Measurements from ENCODE around the gene GOSR2. TPM values are rescaled to one million over a fixed set of nuclear protein-coding genes. Genes with fewer than 3 reads are reported as not detected.

Gene GOSR2
- total and polyA plus RNA-seq, 9 of the 15 experiments (the other 6 are each of a cell fraction or from before 2014, with no cell fraction given): 32.7 to 96.3 (median 48.9) TPM

GRCh38 chr17:46922804-46923635 is at the start of gene GOSR2 (continued):
- TF ChIP-seq AFF1 (IDR thresholded peaks at IDR 0.05; ENCODE audit: low read depth in 1 of 2, partially characterized antibody in 2 of 2): peak; percentile 20 to 76
- no peak for TF ChIP-seq ZBTB34 (CRISPR knock-in tag; IDR thresholded peaks at IDR 0.05)
- no peak for TF ChIP-seq HMG20B (CRISPR knock-in tag; IDR thresholded peaks at IDR 0.05)
- no peak for TF ChIP-seq ZNF124 (CRISPR knock-in tag; IDR thresholded peaks at IDR 0.05)
- TF ChIP-seq CTCF (IDR thresholded peaks at IDR 0.05 in 2 of 3, conservative IDR thresholded peaks at IDR 0.05 in 1 of 3; ENCODE audit: insufficient read depth in 2 of 3, low read depth in 1 of 3, low read length in 3 of 3): peak in 1 of 3 experiments; percentile 2; a peak in 1 of 6 replicates
- peak; percentile 84; the same call in 1 of the 2 replicates for TF ChIP-seq ATF6 (CRISPR knock-in tag; IDR thresholded peaks at IDR 0.05)
- TF ChIP-seq SUPT5H (IDR thresholded peaks at IDR 0.05): peak; percentile 98
- no peak; the same call in 1 of the 2 replicates for TF ChIP-seq RNF2 (IDR thresholded peaks at IDR 0.05)
- TF ChIP-seq TRIM25 (IDR thresholded peaks at IDR 0.05; ENCODE audit: borderline replicate concordance): no peak
- no peak for TF ChIP-seq CGGBP1 (CRISPR knock-in tag; IDR thresholded peaks at IDR 0.05)
- TF ChIP-seq DIDO1 (tag; IDR thresholded peaks at IDR 0.05; ENCODE audit: low read depth): peak; percentile 81
- no peak for TF ChIP-seq RBM25 (IDR thresholded peaks at IDR 0.05; ENCODE audit: low read depth, low read length, severe bottlenecking)
- no peak for TF ChIP-seq TCF15 (CRISPR knock-in tag; IDR thresholded peaks at IDR 0.05)
- no peak for TF ChIP-seq ERF (CRISPR knock-in tag; IDR thresholded peaks at IDR 0.05)
